Panc1 (cell line): ENCODE measurements around the gene RASSF4.

Source experiments
- POLR2AphosphoS5 ChIP-seq: IDR thresholded peaks from 2 replicates; pipeline ENCODE4 v1.6.1; 2012; ENCODE audit warnings: mild to moderate bottlenecking, low read depth, low read length, moderate library complexity
- SIN3A ChIP-seq: IDR thresholded peaks from 2 replicates; pipeline ENCODE4 v1.6.1; 2012; ENCODE audit warnings: low read depth, mild to moderate bottlenecking, low read length, moderate library complexity, borderline replicate concordance; ENCODE audit not compliant: insufficient read depth
- TF ChIP-seq, protein P1 (sequence below): fragments of 450-650 bp; IDR thresholded peaks from 2 replicates; pipeline ENCODE4 v1.5.1; 2017; ENCODE audit warnings: mild to moderate bottlenecking
- TF ChIP-seq, protein P2 (sequence below), 2 experiments: IDR thresholded peaks; 2 replicates each; pipeline ENCODE4 v1.6.1; 2011 to 2012; ENCODE audit warnings: low read depth in 2 of 2, control low read depth in 1 of 2, low read length in 1 of 2, mild to moderate bottlenecking in 1 of 2, moderate library complexity in 1 of 2; ENCODE audit not compliant: insufficient read depth in 1 of 2

DNA sequence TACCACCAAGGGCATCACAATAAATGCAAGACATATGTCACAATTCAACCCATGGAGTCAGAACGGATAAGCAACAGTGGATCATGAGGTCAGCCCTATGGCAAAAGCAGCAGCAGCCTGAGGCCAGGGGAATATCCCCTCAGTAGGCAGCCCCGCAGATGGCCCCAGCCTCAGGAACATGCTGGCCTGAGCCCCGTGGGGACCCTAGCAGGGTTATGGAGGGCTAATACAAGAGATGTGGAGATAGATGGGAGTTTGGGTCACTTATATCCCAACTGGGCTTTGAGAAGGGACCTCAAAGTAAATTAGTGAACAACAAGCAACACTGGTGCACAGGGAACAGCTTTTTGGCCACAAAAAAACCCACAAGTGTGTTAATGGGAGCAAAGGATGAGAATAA is 39.4 kb upstream of the RASSF4 start:
- TF ChIP-seq, protein P1, sequence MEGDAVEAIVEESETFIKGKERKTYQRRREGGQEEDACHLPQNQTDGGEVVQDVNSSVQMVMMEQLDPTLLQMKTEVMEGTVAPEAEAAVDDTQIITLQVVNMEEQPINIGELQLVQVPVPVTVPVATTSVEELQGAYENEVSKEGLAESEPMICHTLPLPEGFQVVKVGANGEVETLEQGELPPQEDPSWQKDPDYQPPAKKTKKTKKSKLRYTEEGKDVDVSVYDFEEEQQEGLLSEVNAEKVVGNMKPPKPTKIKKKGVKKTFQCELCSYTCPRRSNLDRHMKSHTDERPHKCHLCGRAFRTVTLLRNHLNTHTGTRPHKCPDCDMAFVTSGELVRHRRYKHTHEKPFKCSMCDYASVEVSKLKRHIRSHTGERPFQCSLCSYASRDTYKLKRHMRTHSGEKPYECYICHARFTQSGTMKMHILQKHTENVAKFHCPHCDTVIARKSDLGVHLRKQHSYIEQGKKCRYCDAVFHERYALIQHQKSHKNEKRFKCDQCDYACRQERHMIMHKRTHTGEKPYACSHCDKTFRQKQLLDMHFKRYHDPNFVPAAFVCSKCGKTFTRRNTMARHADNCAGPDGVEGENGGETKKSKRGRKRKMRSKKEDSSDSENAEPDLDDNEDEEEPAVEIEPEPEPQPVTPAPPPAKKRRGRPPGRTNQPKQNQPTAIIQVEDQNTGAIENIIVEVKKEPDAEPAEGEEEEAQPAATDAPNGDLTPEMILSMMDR = no peak
- TF ChIP-seq POLR2AphosphoS5 (no peak), SIN3A (no peak)
- TF ChIP-seq, protein P2, sequence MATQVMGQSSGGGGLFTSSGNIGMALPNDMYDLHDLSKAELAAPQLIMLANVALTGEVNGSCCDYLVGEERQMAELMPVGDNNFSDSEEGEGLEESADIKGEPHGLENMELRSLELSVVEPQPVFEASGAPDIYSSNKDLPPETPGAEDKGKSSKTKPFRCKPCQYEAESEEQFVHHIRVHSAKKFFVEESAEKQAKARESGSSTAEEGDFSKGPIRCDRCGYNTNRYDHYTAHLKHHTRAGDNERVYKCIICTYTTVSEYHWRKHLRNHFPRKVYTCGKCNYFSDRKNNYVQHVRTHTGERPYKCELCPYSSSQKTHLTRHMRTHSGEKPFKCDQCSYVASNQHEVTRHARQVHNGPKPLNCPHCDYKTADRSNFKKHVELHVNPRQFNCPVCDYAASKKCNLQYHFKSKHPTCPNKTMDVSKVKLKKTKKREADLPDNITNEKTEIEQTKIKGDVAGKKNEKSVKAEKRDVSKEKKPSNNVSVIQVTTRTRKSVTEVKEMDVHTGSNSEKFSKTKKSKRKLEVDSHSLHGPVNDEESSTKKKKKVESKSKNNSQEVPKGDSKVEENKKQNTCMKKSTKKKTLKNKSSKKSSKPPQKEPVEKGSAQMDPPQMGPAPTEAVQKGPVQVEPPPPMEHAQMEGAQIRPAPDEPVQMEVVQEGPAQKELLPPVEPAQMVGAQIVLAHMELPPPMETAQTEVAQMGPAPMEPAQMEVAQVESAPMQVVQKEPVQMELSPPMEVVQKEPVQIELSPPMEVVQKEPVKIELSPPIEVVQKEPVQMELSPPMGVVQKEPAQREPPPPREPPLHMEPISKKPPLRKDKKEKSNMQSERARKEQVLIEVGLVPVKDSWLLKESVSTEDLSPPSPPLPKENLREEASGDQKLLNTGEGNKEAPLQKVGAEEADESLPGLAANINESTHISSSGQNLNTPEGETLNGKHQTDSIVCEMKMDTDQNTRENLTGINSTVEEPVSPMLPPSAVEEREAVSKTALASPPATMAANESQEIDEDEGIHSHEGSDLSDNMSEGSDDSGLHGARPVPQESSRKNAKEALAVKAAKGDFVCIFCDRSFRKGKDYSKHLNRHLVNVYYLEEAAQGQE (IDR thresholded peaks at IDR 0.05; ENCODE audit: insufficient read depth in 1 of 2, low read depth in 2 of 2, low read length in 1 of 2) = no peak
